GM10266 (cell line): Measurements from ENCODE around the gene PISD.

Experiments
- DNase-seq: peaks from one replicate; pipeline ENCODE4 v3.0.0; 2012; ENCODE audit errors: extremely low spot score
- TF ChIP-seq, protein P1 (sequence below): IDR thresholded peaks from 2 replicates; pipeline ENCODE4 v1.5.1; 2012; ENCODE audit warnings: mild to moderate bottlenecking, low read depth; ENCODE audit not compliant: control insufficient read depth, insufficient read depth; ENCODE audit errors: missing control alignments

PISD gene

DNA sequence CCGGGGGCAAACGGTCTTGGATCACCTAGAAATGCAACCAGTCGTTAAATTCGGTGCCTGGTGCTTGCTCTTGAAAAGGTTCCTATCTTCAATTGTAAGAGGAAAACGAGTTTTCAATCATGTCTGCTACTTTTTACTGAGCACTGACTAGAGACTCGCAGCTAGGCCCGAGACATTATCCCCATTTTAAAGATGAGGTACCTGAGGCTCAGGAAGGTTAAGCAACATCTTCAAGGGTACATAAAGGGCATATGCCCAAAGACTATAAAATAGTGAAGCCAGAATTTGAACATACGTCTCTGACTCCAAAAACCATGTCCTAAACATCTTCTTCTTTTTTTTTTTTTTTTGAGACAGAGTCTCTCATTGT, 638 bp upstream of the PISD start:
- TF ChIP-seq, protein P1, sequence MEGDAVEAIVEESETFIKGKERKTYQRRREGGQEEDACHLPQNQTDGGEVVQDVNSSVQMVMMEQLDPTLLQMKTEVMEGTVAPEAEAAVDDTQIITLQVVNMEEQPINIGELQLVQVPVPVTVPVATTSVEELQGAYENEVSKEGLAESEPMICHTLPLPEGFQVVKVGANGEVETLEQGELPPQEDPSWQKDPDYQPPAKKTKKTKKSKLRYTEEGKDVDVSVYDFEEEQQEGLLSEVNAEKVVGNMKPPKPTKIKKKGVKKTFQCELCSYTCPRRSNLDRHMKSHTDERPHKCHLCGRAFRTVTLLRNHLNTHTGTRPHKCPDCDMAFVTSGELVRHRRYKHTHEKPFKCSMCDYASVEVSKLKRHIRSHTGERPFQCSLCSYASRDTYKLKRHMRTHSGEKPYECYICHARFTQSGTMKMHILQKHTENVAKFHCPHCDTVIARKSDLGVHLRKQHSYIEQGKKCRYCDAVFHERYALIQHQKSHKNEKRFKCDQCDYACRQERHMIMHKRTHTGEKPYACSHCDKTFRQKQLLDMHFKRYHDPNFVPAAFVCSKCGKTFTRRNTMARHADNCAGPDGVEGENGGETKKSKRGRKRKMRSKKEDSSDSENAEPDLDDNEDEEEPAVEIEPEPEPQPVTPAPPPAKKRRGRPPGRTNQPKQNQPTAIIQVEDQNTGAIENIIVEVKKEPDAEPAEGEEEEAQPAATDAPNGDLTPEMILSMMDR, result no peak
- no peak for DNase-seq

DNA sequence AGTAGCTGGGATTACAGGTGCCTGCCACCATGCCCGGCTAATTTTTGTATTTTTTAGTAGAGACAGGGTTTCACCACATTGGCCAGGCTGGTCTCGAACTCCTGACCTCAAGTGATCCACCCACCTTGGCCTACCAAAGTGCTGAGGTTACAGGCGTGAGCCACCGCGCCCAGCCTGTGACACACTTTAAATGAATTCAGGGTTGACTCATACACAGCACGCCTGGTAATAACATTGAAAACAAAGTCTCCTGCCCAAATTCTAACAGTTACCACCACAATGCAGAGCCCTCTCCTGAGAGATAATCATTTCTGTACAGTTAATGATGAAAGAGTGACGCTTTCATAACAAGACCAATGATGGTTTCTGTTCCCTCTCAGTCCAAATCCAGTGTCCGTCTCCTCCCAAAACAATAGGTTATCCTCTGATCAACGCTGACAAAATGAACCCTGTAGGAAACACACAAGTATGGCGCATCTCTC, 1.1 kb downstream of the PISD start:
- peak; percentile 24 for DNase-seq

DNA sequence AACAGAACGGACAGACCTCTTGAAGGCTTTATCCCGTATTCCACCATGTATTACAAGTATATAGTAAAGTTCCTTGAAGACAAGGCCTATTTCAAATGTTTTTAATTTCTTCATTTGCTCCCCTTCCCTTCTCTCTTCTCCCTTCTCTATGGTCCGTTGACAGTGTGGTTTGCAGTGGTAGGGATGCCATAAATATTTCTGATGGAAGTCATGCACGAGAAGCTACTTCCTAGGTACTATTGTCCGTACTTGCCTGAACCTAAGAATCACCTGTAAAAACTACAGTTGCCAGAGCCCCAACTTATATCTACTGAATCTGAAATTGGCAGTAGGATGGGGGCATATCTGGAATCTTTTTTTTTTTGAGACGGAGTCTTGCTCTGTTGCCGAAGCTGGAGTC, 2.8 kb downstream of the PISD start:
- no peak for DNase-seq
- TF ChIP-seq, protein P1, result no peak

DNA sequence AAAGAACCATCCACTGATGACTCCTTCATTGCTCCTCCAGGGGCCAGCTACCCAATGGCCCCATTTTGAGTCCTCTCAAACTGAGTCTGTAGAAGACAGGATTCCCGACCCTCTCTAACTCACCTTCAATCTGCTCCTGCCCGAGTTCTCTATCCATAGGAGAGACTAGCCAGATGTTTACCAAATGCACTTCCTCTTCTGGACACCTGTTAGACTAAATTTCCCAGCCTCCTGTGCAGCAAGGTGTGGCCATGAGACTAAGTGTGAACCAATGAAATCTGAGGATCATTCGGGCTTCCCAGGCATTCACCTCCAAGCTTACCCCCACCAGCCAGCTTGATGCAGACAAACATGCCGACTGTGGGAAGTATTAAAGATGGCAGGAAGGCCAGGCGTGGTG, 7.6 kb downstream of the PISD start:
- TF ChIP-seq, protein P1, result no peak

DNA sequence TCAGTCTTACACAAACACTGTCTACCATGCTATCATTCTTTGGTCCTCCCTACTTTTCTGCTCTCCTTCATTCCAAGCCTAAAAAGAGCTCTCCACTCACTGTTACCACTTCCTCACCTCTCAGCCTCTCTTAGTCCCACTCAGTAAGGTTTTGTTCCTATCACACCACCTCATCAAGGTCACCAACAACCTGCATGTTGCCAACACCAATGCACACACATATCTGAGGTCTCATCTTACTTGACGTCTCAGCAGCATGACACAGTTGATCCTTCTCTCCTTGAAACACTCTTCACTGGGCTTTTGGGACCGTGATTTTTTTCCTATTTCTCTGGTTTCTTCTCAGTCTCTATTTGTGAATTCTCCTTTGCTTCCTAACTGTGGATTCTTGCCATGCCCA, 8.1 kb downstream of the PISD start:
- no peak for DNase-seq
- TF ChIP-seq, protein P1, result no peak

More for the DNA sequence above, 7.6 kb downstream of the PISD start:
- no peak for DNase-seq

DNA sequence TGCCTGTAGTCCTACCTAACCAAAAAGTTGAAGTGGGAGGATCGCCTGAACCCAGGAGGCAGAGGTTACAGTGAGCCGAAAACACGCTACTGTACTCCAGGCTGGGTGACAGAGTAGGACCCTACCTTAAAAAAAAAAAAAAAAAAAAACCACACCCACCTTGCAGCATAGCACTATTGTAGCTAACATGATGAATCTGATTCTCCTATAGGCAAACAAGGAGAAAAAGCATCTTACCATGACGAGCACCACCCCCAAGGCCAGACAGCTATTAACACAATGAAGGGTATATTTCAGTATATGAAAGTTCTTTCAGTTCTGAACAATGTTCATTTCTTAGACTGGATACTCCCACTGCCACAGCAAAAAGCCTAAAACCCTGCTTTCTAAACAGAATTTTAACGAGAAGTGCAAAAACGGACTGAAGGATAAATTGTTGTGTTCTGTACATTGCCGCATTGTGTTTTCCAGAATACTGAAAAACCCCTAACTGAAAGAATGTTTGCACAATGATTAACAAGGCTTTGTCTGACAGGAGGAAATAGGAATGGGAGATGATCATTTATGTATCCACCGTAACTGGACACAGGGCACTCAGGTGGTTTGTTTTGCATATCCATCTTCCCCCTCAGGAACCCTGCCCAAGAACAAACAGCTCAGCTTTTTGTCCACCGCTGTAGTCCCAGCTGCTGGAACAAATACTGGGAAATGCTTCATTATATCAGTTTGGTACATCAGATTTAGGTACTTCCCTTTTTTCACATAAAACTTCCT, 8.9 kb downstream of the PISD start:
- DNase-seq, result no peak
- TF ChIP-seq, protein P1, result no peak

DNA sequence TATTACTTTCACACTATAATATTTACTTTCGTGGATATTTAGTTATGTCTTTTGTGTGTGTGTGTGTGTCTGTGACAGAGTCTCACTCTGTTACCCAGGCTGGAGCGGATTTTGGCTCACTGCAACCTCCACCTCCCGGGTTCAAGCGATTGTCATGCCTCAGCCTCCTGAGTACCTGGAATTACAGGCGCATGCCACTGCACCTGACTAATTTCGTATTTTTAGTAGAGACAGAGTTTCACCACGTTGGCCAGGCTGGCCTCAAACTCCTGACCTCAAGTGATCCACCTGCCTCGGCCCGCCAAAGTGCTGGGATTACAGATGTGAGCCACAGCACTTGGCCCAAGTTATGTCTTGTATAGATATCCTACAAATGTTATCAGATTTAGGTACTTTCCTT, 9.9 kb downstream of the PISD start:
- TF ChIP-seq, protein P1, result no peak
- no peak for DNase-seq
